ENCODE data around the gene GNAQ.

GNAQ gene

DNA sequence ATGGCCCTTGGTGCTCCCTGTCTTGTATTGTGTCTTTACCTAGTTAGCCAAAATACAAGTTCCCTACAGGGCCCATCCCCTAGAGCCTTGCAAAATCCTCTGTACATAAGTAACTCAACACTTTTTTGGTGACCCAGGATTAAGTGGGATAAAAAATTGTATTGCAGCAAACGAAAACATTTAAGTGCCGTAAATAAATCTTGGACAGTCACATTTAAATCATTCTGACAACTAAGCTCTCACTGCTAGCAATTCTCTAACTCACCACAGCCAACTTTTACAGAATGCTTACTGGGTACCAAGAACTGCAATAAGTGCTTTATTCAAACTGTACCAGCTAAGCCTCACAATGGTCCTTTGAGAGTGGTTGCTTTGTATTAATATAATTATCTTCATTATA, 56.6 kb downstream of the GNAQ start:
- H3K4me3 ChIP-seq (ENCODE audit: low read depth, low read length) = no peak overlapping the region
- TF ChIP-seq, protein P1, sequence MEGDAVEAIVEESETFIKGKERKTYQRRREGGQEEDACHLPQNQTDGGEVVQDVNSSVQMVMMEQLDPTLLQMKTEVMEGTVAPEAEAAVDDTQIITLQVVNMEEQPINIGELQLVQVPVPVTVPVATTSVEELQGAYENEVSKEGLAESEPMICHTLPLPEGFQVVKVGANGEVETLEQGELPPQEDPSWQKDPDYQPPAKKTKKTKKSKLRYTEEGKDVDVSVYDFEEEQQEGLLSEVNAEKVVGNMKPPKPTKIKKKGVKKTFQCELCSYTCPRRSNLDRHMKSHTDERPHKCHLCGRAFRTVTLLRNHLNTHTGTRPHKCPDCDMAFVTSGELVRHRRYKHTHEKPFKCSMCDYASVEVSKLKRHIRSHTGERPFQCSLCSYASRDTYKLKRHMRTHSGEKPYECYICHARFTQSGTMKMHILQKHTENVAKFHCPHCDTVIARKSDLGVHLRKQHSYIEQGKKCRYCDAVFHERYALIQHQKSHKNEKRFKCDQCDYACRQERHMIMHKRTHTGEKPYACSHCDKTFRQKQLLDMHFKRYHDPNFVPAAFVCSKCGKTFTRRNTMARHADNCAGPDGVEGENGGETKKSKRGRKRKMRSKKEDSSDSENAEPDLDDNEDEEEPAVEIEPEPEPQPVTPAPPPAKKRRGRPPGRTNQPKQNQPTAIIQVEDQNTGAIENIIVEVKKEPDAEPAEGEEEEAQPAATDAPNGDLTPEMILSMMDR (IDR thresholded peaks at IDR 0.05; ENCODE audit: low read depth, low read length) = no peak

DNA sequence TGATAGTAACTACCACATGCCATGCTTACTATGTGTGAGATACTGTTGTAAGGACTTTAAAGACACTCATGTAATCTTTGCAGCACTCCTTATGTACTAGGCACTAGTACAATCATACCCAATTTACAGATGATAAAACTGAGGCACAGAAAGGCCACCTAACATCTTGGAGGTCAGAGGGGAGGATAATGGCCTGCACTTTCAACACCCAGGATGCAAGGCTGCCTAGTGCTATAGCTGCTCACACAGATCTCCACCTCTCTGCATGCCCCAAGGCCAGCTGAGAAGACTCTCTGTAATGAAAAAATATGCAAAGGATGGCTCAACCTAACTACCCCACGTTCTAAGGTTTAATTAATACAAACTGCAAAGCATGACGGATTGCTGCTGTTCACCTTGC, 57.2 kb downstream of the GNAQ start:
- TF ChIP-seq, protein P1 (IDR thresholded peaks at IDR 0.05; ENCODE audit: low read depth, low read length) = no peak
- no peak overlapping the region for H3K4me3 ChIP-seq (ENCODE audit: low read depth, low read length)

DNA sequence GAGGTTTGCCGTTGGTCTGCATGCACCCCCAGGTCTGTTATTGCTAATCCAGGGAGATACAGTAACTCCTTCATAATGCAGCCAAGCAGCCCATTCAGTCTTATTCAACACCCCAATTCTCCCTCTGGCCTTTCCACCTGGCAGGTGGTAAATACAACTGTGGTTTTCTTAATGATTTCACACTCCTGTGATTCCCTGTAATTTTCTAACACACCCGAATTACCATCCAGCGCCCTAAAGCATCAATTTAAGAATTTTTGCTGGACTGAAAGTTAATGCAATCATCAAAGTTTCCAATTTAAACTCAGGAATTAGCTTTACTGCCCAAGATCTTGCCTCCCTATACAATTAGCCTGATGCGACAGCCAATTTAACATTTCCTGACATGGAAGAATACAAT, 62.5 kb downstream of the GNAQ start:
- H3K4me3 ChIP-seq (ENCODE audit: low read depth, low read length) = no peak overlapping the region
- TF ChIP-seq, protein P1 (IDR thresholded peaks at IDR 0.05; ENCODE audit: low read depth, low read length) = no peak

DNA sequence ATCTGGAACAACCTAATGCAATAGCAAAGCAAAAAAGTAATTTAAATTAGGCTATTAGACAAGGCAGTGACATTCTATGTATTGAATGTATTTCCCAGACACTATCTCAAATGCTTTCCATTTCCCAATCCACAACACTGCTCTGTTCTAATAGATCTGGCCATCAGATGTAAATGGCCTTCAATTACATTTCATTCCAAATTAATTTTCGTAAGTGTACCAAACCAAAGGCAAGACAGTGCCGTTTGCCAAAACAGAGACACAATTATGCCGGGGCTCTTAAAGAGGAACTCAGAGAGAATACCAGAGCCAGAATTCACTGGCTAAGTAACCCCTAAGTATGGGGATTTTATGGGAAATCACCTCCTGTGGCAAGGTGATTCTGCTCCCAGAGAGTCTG, 63.1 kb downstream of the GNAQ start:
- TF ChIP-seq, protein P1 (IDR thresholded peaks at IDR 0.05; ENCODE audit: low read depth, low read length) = no peak
- no peak overlapping the region for H3K4me3 ChIP-seq (ENCODE audit: low read depth, low read length)

DNA sequence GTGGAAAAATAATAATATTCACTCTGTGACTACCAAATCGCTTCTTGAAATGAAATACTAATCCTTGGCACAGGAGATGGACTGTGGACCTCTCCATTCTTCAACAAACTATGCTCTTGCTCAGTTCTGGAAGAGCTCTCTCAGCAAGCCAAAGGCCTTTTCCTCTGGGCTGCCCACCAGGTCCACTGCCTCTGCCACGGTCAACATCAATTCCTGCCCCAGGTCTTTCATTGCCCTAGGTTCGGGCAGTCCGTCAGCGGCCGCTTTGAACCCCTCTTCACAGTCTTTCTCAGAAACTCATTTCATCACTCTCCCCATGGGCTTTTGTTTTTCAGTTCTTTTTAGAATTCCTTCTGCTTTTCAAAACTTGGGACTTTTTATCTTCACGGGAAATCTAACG, 64.9 kb downstream of the GNAQ start:
- no peak overlapping the region for H3K4me3 ChIP-seq (ENCODE audit: low read depth, low read length)
- TF ChIP-seq, protein P1 (IDR thresholded peaks at IDR 0.05; ENCODE audit: low read depth, low read length) = no peak

DNA sequence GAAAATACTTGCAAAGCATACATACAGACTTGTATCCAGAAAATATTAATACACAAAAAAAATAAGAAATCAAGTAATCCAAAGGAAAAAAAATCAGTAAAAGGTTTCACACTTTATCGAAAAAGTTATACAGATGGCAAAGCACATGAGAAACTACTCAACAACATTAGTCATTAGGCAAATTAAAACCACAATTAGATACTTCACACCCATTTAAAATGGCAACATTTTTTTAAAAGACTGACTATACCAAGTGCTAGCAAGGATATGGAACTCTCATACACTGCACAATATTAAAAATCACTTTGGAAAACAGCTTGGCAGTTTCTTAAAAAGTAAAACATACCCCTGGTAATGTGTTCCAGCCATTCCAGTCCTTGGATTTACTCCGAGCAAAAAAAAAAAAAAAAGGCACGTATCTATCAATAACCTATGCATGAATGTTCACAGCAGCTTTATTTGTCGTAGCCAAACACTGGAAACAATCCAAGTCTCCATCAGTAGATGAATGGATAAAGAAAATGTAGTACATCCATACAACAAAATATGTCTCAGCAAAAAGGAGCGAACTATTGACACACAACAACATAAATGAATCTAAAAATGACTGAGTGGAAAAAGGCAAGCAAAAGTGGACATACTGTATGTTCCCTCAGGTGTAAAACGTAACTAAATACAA, 66.0 kb downstream of the GNAQ start:
- TF ChIP-seq, protein P1 (IDR thresholded peaks at IDR 0.05; ENCODE audit: low read depth, low read length) = no peak
- H3K4me3 ChIP-seq (ENCODE audit: low read depth, low read length) = no peak overlapping the region

DNA sequence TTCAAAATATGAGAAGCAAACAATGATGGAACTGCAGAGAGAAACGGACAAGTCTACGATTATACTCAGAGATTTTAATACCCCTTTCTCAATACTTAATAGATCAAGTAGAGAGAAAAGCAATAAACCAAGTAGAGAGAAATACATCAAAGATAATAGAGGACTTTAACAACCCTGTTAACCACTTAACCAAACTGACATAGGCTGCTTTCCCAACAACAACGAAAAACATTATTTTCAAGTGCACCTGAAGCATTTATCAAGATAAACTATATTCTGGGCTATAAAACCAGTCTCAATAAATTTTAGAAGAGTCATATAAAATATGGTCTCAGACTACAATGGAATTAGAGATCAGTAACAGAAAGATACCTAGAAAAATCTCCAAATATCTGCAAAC, 67.4 kb downstream of the GNAQ start:
- H3K4me3 ChIP-seq (ENCODE audit: low read depth, low read length) = no peak overlapping the region
- TF ChIP-seq, protein P1 (IDR thresholded peaks at IDR 0.05; ENCODE audit: low read depth, low read length) = no peak
